ENCODE measurements around the gene SPRED3. TPM values are rescaled to one million over a fixed set of nuclear protein-coding genes. Genes with fewer than 3 reads are reported as not detected.

The SPRED3 gene
- total RNA-seq, 1 experiment from 2014 or later, result 3.5 TPM

DNA sequence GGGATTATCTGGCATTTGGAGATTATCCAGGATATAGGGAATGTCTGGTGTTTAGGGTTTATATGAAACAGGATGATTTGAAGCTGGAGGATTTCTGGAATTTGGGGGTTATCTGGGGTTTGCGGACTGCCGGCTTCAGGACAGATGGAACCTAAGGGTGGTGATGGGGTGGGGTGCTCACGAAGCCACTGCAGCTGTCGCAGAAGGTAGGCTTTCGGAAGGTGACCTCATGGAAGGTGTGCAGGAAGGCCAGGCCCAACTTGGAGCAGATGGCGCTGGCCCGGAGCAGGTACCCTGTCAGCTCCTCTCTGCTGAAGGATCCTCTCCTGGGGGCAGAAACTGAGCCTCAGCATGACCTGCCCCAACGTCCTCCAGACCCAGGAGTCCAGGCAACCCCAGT lies 24.0 kb downstream of the SPRED3 start:
- no peak for DNase-seq
- TF ChIP-seq, protein P1, sequence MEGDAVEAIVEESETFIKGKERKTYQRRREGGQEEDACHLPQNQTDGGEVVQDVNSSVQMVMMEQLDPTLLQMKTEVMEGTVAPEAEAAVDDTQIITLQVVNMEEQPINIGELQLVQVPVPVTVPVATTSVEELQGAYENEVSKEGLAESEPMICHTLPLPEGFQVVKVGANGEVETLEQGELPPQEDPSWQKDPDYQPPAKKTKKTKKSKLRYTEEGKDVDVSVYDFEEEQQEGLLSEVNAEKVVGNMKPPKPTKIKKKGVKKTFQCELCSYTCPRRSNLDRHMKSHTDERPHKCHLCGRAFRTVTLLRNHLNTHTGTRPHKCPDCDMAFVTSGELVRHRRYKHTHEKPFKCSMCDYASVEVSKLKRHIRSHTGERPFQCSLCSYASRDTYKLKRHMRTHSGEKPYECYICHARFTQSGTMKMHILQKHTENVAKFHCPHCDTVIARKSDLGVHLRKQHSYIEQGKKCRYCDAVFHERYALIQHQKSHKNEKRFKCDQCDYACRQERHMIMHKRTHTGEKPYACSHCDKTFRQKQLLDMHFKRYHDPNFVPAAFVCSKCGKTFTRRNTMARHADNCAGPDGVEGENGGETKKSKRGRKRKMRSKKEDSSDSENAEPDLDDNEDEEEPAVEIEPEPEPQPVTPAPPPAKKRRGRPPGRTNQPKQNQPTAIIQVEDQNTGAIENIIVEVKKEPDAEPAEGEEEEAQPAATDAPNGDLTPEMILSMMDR (IDR thresholded peaks at IDR 0.05; ENCODE audit: insufficient read depth in 1 of 2, low read depth in 1 of 2, low read length in 1 of 2, severe bottlenecking in 1 of 2, unreplicated experiment in 1 of 2), result no peak
- Mint-ChIP-seq H3K27ac (ENCODE audit: unreplicated experiment) (no peak overlapping the region), H3K4me1 (ENCODE audit: low read depth, unreplicated experiment) (peaks cover 13% of the 10 kb centered on the region), H3K4me3 (ENCODE audit: unreplicated experiment) (no peak overlapping the region), H3K9me3 (ENCODE audit: unreplicated experiment) (no peaks in the 10 kb centered on the region), H3K27me3 (ENCODE audit: insufficient read depth, unreplicated experiment) (no peaks in the 10 kb centered on the region), H3K36me3 (ENCODE audit: insufficient read depth, unreplicated experiment) (peaks cover 6% of the 10 kb centered on the region)
- Histone ChIP-seq H3K4me1 (peaks cover 20% of the 10 kb centered on the region), H3K36me3 (ENCODE audit: control insufficient read depth, insufficient read depth, low read length) (no peaks in the 10 kb centered on the region), H3K4me3 (ENCODE audit: low read depth, low read length) (no peak overlapping the region), H3K9me3 (no peaks in the 10 kb centered on the region), H3K27me3 (replicated peaks; ENCODE audit: control insufficient read depth, insufficient read depth, low read length) (no peaks in the 10 kb centered on the region)
- ChIA-PET POLR2A (no interaction called here), CTCF (interaction anchor here (5.2 kb wide), 1 partner anchor 9 kb away, joined by 22 read pairs; the partner anchor contains the start of gene FAM98C)
- no TSS peak for BruUV-seq (replicated peaks)
- intact Hi-C loops (cut with micrococcal nuclease; ENCODE audit: unreplicated experiment), result no loop called here

GRCh38 chr19:38412961-38413360 lies 24.5 kb downstream of the SPRED3 start:
- POLR2A ChIA-PET, result no interaction called here
- Histone ChIP-seq H3K4me1 (peaks cover 22% of the 10 kb centered on the region), H3K36me3 (ENCODE audit: control insufficient read depth, insufficient read depth, low read length) (no peaks in the 10 kb centered on the region), H3K9me3 (no peaks in the 10 kb centered on the region), H3K4me3 (ENCODE audit: low read depth, low read length) (no peak overlapping the region), H3K27me3 (replicated peaks; ENCODE audit: control insufficient read depth, insufficient read depth, low read length) (no peaks in the 10 kb centered on the region)
- Mint-ChIP-seq H3K4me3 (ENCODE audit: unreplicated experiment) (no peak overlapping the region), H3K9me3 (ENCODE audit: unreplicated experiment) (no peaks in the 10 kb centered on the region), H3K4me1 (ENCODE audit: low read depth, unreplicated experiment) (peaks cover 18% of the 10 kb centered on the region), H3K36me3 (ENCODE audit: insufficient read depth, unreplicated experiment) (peaks cover 10% of the 10 kb centered on the region), H3K27ac (ENCODE audit: unreplicated experiment) (no peak overlapping the region), H3K27me3 (ENCODE audit: insufficient read depth, unreplicated experiment) (no peaks in the 10 kb centered on the region)
- no TSS peak for BruUV-seq (replicated peaks)
- CTCF ChIA-PET, result interaction anchor here (5.2 kb wide), 1 partner anchor 10 kb away, joined by 22 read pairs; the partner anchor contains the start of gene FAM98C
- intact Hi-C loops (cut with micrococcal nuclease; ENCODE audit: unreplicated experiment), result no loop called here
- TF ChIP-seq, protein P1 (IDR thresholded peaks at IDR 0.05; ENCODE audit: insufficient read depth in 1 of 2, low read depth in 1 of 2, low read length in 1 of 2, severe bottlenecking in 1 of 2, unreplicated experiment in 1 of 2), result no peak
- no peak for DNase-seq

DNA sequence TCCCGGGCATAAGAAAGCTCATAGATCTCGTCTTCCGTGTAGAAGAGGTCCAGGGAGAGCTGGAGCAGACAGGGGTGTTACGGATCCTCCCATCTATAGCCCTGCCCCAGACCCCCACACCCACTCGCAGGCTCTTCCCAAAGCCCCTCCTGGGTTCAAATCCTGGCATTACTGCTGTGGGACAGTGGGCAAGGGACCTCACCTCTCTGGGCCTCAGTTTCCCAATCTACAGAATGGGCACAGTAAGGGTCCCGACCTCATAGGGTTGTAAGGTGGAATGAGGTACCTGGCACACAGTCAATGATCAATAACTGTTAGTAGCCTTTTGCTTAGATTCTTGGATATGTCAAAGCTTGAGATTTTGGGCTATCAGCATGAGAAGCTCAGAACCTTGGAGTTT lies 24.9 kb downstream of the SPRED3 start:
- no peak for DNase-seq
- no peak overlapping the region for H3K4me3 Mint-ChIP-seq (ENCODE audit: unreplicated experiment)
- H3K4me1 Mint-ChIP-seq (ENCODE audit: low read depth, unreplicated experiment), result peaks cover 18% of the 10 kb centered on the region
- intact Hi-C loops (cut with micrococcal nuclease; ENCODE audit: unreplicated experiment), result no loop called here
- Histone ChIP-seq H3K4me1 (peaks cover 23% of the 10 kb centered on the region), H3K4me3 (ENCODE audit: low read depth, low read length) (no peak overlapping the region), H3K9me3 (no peaks in the 10 kb centered on the region), H3K36me3 (ENCODE audit: control insufficient read depth, insufficient read depth, low read length) (no peaks in the 10 kb centered on the region), H3K27me3 (replicated peaks; ENCODE audit: control insufficient read depth, insufficient read depth, low read length) (no peaks in the 10 kb centered on the region)
- ChIA-PET POLR2A (no interaction called here), CTCF (interaction anchor here (0.8 to 5.2 kb wide), 2 partner anchors 10 to 78 kb away, joined by 3 to 22 read pairs; partner anchors contain the start of genes CATSPERG and FAM98C)
- H3K36me3 Mint-ChIP-seq (ENCODE audit: insufficient read depth, unreplicated experiment), result peaks cover 14% of the 10 kb centered on the region
- H3K27ac Mint-ChIP-seq (ENCODE audit: unreplicated experiment), result no peak overlapping the region
- BruUV-seq (replicated peaks), result no TSS peak
- H3K9me3 Mint-ChIP-seq (ENCODE audit: unreplicated experiment), result no peaks in the 10 kb centered on the region
- TF ChIP-seq, protein P1 (IDR thresholded peaks at IDR 0.05; ENCODE audit: insufficient read depth in 1 of 2, low read depth in 1 of 2, low read length in 1 of 2, severe bottlenecking in 1 of 2, unreplicated experiment in 1 of 2), result no peak
- no peaks in the 10 kb centered on the region for H3K27me3 Mint-ChIP-seq (ENCODE audit: insufficient read depth, unreplicated experiment)
